Glomerular visceral epithelial cell (primary cell): Measurements from ENCODE around the gene ME3.

Experiments used
- DNase-seq: peaks from one replicate; pipeline ENCODE4 v3.0.0-alpha.2; 2016; ENCODE audit errors: extremely low spot score

The ME3 gene

GRCh38 chr11:86461892-86462291 lies 210.5 kb downstream of the ME3 start:
- DNase-seq = no peak

- DNase-seq = peak; percentile 35
Measured at GRCh38 chr11:86460461-86461385, 211.7 kb downstream of the ME3 start.

GRCh38 chr11:86459682-86460460 lies 212.5 kb downstream of the ME3 start:
- DNase-seq = peak; percentile 97

- DNase-seq = no peak
Measured at GRCh38 chr11:86459002-86459385, 213.4 kb downstream of the ME3 start.

DNA sequence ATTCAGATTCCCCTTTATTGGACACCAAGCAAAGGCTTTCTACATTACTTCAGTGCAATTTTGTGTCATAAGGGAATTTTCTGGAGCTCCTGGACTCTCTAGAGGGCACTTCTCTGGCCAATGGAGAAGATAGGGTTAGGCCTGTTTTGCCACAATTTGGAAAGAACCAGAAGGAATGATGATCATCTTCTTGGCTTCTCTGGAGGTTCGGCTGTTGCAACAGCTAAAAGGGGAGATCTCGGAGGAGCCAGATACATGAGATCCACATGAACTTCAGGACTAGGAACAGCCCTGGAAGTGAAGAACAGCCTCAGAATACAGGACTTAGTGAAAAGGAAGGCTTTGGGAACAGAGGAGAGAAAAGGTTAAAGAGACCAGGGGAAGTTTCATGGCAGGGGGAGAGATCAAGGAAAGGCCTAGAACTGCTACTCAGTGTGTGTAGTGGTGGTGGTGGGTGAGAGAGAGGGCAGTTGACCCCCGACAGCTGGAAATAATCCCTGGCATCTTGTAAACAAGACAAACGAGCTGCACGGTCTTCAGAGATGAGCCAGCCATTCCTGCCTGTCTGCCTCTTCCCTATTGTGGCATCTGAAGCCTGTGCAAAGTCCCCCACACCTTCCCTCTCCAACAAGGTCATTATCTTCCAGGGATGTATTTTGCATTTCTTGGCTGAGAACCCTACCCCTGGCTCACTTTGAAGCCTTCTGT lies 214.0 kb downstream of the ME3 start:
- no peak for DNase-seq

GRCh38 chr11:86456075-86456939 lies 216.1 kb downstream of the ME3 start:
- peak; percentile 81 for DNase-seq

DNA sequence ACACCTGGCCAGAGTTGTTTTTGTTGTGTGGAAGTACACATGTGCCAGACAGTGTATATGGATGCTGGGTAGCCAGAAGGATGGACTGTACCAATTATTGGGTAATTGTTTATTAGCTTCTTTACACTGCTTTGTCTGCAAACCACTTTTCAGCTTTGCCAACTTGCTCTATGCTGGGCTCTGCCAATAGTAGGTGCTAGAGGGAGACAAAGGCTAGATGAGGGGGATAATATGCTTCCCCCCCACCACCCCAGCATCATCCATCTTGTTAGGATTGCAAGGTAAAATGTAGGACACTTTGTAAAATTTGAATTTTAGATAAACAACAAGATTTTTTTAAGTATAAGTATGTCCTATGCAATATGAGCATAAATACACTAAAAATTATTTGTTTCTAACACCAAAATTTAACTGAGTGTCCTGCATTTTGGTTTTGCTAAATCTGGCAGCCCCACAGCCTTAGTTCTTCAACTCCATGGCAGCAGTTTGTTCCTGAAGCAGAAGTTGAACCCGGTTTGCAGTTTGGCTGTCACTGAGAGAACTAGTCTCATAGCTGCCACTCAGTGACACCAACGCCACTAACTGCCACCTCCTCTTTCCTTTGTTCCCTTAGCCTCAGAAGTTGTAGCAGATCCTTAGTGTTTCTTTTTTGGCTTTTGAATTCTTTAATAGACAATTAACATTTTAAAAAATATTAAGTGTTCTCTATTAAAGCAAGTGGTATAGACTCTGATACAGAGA lies 219.0 kb downstream of the ME3 start:
- no peak for DNase-seq

DNA sequence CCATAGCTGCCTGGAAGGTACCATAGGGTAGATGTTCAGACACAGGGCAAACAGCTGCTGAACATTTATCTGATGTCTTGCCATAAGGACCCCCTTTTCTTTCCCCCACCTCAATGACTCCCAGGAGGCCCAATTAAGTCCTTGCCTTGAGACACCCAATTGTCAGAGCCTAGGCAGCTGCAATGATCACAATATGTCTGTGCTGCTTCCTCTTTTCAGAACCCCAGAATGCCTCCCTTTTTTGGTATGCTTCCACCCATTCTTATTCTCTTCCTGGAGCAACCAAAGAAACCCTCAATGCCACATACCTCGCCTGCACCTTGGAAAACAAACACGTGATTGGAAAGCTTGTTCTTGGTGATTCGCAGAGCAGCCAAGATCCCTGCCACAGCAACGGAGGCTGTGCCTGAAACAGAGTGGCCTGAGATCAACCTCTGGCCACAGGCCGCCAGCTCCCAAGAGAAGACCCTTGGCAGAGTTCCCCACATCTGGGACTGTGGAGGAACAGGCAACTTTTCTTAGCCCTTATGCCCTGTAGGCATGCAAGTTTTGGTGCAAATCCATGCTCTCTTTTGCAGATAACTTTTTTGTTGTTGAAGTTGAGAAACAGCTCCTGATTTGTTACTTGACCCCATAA lies 222.3 kb downstream of the ME3 start:
- no peak for DNase-seq

GRCh38 chr11:86447763-86448480 lies 224.5 kb downstream of the ME3 start:
- DNase-seq = peak; percentile 32

- DNase-seq = no peak
Measured at GRCh38 chr11:86446924-86447285, 225.5 kb downstream of the ME3 start.

DNA sequence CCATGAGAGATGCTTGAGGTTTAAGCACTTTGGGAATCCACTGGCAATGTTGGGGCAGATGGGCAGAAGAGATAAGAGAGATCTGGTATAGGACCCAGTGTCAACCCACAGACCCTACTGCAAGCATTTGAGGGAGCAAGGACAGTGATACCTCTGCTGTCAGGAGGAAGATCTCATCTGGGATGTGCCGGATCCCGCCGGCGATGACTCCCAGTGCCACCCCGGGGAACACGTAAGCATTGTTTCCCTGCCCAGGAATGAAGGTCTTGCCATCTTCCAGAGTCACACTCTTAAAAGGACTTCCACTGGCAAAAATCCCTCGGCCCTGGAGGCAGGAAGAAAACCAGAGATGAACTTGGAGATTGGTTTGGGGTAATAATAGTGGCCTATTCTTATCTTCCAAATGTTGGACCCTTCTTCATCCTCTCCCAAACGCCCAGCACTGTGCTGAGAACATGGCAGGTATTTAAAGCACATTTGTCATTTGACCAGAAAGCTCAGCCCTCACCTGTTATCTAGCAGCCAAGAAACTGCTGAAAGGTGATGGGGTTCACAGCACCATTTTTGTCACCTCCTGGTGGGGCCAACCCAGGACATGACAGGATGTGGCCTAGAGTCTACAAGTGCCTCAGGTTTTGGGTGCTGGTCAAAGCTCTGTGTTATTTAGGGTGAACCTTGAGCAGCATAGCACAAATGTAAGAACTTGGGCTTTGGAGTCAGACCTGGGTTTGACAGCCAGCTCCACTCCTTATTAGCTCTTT lies 226.1 kb downstream of the ME3 start:
- no peak for DNase-seq

DNA sequence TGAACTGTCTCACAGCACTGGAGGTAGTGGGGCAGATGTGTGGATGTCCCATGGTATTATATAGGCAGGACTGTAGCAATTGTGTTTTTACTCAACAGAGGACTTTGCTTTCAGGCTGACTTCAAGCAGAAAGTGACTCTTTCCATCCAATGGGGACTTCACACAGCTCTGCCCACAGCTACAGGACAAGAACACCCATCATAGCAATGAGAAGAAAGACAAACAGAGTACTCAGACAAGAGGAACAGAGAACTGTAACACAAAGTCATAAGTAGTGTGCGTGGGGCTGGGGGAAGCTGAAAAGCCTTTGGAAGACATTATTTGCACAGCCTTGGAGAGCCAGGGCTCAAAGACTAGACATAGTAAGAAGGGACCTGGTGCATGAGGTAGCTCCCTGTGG lies 227.4 kb downstream of the ME3 start:
- DNase-seq = no peak

- no peak for DNase-seq
Measured at GRCh38 chr11:86443415-86443814, 229.0 kb downstream of the ME3 start.

GRCh38 chr11:86442827-86443226 lies 229.6 kb downstream of the ME3 start:
- DNase-seq = no peak

DNA sequence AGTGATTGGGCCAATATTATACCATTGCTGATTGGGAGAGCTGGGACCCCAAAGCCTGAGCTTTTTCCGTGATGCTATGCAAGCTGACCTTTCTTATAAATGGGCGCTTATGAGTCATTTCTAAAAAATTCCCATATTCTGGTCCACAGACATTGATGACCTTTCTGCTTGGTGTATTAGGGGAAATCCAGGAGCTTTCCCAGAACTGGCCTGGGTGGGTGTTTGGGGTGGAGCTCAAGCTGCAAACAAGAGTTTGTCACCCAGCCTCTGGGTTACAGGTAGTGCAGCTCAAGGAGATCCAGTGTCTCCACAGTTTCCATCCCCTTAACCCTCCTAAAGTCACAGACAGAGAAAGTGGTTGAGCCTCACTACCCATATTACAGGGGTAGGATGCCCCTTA lies 230.0 kb downstream of the ME3 start:
- DNase-seq = peak; percentile 61

DNA sequence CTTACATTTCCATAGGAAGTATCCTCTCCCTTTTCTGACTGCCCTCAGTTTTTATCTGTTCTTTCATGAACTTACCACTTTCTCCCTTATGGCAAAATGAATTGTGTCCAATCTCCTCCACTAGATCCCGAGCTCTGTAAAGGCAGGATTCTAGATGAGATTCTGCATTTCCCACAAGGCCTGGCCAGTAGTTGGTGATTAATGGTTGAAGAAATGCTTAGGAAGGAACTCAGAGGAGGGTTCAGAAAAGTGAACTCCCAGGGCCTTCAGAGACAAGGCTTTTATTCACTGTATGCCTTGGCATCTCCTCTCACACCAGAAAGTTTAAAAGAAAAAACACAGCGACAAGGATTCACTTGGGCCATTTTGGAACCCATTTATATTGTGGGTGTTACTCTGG lies 231.6 kb downstream of the ME3 start:
- no peak for DNase-seq

GRCh38 chr11:86440305-86440716 lies 232.1 kb downstream of the ME3 start:
- no peak for DNase-seq

GRCh38 chr11:86438685-86439084 lies 233.7 kb downstream of the ME3 start:
- DNase-seq = peak; percentile 46

GRCh38 chr11:86435711-86436110 lies 236.7 kb downstream of the ME3 start:
- no peak for DNase-seq
